WI38 (cell line): ENCODE results near the gene ARHGAP26.

Source experiments
- H3K4me3 ChIP-seq: 2 replicates; pipeline ENCODE4 v1.5.1; 2011; ENCODE audit warnings: low read depth, mild to moderate bottlenecking, control low read depth, low read length
- TF ChIP-seq, protein P1 (sequence below): IDR thresholded peaks from 2 replicates; pipeline ENCODE4 v1.5.1; 2012; ENCODE audit warnings: low read depth, mild to moderate bottlenecking, control low read depth, low read length

The ARHGAP26 gene

DNA sequence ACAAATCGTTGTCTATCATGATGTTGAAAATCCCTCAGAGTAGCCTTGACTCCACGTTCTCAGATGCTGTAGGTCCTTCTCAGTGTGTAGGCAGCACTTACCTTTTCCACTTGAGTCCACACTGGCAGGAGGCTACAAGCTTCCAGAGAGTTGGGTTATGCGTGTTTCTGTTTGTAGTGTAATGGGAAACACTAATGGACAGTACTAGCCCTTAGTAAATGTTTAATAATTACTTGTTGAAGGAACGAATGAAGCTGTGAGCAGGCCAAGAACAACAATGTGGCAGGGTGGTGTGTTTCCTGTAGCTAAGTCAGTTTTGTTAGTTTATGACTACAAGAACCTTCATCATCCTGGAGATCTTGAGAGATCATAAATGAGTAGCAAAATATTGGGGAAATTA is 83.5 kb downstream of the ARHGAP26 start:
- no peak overlapping the region for H3K4me3 ChIP-seq
- TF ChIP-seq, protein P1, sequence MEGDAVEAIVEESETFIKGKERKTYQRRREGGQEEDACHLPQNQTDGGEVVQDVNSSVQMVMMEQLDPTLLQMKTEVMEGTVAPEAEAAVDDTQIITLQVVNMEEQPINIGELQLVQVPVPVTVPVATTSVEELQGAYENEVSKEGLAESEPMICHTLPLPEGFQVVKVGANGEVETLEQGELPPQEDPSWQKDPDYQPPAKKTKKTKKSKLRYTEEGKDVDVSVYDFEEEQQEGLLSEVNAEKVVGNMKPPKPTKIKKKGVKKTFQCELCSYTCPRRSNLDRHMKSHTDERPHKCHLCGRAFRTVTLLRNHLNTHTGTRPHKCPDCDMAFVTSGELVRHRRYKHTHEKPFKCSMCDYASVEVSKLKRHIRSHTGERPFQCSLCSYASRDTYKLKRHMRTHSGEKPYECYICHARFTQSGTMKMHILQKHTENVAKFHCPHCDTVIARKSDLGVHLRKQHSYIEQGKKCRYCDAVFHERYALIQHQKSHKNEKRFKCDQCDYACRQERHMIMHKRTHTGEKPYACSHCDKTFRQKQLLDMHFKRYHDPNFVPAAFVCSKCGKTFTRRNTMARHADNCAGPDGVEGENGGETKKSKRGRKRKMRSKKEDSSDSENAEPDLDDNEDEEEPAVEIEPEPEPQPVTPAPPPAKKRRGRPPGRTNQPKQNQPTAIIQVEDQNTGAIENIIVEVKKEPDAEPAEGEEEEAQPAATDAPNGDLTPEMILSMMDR, result no peak

DNA sequence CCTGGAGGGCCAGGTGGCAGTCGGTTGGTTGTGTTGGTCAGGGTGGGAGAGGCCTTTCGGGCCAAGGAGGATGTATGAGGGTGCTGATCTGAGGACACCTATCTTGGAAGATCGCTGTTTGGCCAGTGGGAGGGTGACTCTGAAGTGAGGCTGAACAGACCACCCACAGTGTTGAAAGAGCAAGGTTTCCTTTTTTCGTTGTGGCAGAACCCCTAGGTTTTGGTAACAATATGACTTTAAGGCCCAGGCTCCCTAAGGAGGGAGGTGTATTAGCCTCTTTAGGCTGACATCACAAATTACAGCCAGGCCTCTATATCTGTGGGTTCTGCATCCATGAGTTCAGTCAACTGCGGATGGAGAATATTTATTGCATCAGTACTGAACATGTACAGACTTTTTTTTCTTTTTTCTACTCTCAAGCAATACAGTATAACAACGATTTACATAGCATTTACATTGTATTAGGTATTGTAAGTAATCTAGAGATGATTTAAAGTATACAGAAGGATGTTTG is 86.1 kb downstream of the ARHGAP26 start:
- H3K4me3 ChIP-seq, result no peak overlapping the region
- TF ChIP-seq, protein P1, result no peak

DNA sequence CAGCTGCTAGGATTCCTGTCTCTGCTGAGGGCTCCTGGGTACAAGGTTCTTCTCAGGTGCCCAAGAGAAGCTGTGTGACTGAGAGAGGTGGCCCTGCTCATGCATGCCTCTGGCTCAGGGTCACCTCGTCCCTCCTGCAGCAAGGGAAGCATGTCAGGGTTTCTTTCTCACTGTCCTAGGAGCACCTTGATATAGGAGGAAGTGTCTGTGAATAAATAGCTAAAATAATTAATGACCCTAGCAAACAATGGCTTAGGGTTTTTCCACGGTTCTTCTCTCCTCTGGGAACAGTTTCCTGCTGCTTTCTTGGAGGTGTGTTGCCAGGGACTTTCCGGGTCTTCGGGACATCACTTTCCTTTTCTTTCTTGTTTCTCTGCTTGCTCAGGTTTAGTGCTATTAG is 87.2 kb downstream of the ARHGAP26 start:
- H3K4me3 ChIP-seq, result no peak overlapping the region
- TF ChIP-seq, protein P1, result no peak

DNA sequence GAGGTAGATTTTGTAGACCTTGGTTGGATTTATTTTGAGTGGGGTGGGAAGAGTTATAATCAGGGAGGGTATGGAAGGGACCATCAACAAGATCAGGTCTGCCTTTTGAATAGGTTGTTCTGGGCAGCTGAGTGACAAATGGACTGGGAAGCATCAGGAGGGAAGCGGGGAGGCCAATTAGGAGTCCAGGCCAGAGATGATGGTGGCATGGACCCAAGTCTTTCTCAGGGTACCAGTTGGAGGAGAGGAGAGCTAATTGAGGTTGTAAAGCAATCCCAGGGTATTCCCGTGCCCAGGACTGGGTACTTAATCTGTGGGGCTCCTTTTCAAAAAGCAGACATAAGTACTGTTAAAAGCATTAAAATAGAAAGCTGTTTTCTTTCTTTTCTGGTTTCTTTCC is 88.9 kb downstream of the ARHGAP26 start:
- TF ChIP-seq, protein P1, result no peak
- no peak overlapping the region for H3K4me3 ChIP-seq

DNA sequence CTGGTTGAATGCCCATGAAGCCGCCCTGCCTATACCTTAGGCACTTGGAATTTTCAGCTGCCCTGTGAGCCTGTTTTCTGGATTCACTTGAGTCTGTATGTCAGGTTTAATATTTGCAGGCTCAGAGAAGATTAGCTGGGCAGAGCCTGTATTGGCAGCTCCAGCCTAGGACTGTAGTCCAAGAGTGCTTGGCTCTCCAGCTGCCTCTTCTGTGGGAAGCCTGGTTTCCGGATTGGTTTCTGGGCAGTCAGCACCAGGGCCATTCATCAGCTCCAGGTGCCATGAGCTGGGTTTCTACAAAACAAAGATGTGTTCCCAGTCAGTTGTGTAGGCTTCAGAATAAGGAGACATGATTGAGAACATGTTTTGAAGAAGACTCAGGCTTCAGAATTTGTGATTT is 90.1 kb downstream of the ARHGAP26 start:
- no peak overlapping the region for H3K4me3 ChIP-seq
- TF ChIP-seq, protein P1, result no peak

DNA sequence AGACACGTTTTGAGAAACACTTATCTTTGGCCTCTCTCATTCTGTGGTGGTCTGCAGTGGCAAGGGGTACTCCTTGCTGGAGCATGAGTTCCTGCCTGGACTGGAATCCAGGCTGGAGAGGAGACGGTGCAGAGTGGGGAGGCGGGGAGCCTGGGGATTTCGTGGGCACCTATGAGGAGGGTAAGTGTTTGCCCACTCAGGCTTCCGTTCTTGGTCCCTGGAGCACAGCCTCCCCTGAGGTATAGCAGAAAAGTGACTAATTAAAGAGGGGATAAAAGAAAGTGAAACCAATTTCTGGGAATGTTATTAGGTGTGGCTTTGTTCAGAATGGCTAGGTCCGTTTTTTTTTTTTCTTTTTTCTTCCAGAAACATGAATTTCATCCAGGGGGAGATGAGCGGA is 90.8 kb downstream of the ARHGAP26 start:
- TF ChIP-seq, protein P1, result no peak

DNA sequence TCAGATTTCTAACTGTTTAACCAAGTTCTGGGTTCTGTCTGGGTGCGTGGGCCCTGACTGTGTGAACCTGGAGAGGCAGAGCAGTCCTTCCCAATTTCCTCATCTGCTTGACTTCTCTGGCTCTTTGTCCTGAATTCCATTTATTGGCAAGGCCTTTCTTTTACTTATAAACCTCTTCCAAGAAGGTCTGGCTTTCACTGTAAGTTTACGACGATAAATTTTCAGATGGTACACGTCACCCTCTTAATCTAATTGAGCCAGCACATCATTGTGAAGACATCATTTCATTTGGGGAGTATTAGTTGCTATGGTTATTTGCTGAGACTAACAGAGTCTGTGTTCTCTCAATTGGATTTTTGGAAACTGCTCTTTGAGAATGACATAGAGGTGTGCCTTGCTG is 92.4 kb downstream of the ARHGAP26 start:
- TF ChIP-seq, protein P1, result no peak
- H3K4me3 ChIP-seq, result no peak overlapping the region

More for the DNA sequence above, 90.8 kb downstream of the ARHGAP26 start:
- H3K4me3 ChIP-seq, result no peak overlapping the region
